ENCODE measurements around the gene MARS1. TPM values are rescaled to one million over a fixed set of nuclear protein-coding genes. Genes with fewer than 3 reads are reported as not detected.

MARS1 gene
- total RNA-seq = 38.9 and 58.2 TPM in 2 replicates

GRCh38 chr12:57487597-57488401 is at the start of gene MARS1:
Gene MARS1 (plus strand): TSS chr12:57488068. CDS start chr12:57488091, 23 bp downstream.

GRCh38 chr12:57454566-57455373 is 33.1 kb upstream of the MARS1 start, which contains the start of gene INHBE:
Gene INHBE (plus strand): TSS chr12:57455307. CDS start chr12:57455537, 230 bp downstream.

GRCh38 chr12:57459750-57460467 is 28.0 kb upstream of the MARS1 start, which contains the start of gene GLI1:
Gene GLI1 (plus strand): TSS chr12:57459785. CDS start chr12:57463692, 3,907 bp downstream.

GRCh38 chr12:57479376-57480115 is 8.3 kb upstream of the MARS1 start, which contains the start of gene ARHGAP9:
Gene ARHGAP9 (minus strand): TSS chr12:57479866. CDS start chr12:57479406, 460 bp downstream.

GRCh38 chr12:57520053-57520818 is 32.4 kb downstream of the MARS1 start, which contains the start of gene DDIT3:
Gene DDIT3 (minus strand): TSS chr12:57520514. CDS start chr12:57517406, 3,108 bp downstream.

GRCh38 chr12:57522011-57522886 is 34.4 kb downstream of the MARS1 start, which contains the start of gene MBD6:
Gene MBD6 (plus strand): TSS chr12:57522824. CDS start chr12:57524304, 1,480 bp downstream.

GRCh38 chr12:57546438-57547287 is 58.8 kb downstream of the MARS1 start, which contains the start of gene DCTN2:
Gene DCTN2 (minus strand): TSS chr12:57547192. CDS start chr12:57547063, 129 bp downstream.

GRCh38 chr12:57549909-57550640 is 62.2 kb downstream of the MARS1 start, which contains the start of gene KIF5A:
Gene KIF5A (plus strand): TSS chr12:57550044. CDS start chr12:57550272, 228 bp downstream.

Other genes with a start within 250 kb of the MARS1 start
- 0.20 and 3.1 TPM in 2 replicates for gene STAC3, start 236.9 kb upstream of the MARS1 start, total RNA-seq
- gene R3HDM2, start 57.0 kb upstream of the MARS1 start, total RNA-seq = 27.8 and 30.4 TPM in 2 replicates
- not detected in 2 replicates for gene INHBC, start 53.3 kb upstream of the MARS1 start, total RNA-seq
- gene INHBE, start 32.8 kb upstream of the MARS1 start, total RNA-seq = not detected in 2 replicates
- gene GLI1, start 28.3 kb upstream of the MARS1 start, total RNA-seq = 0.05 TPM in 1 of 2 replicates, not detected in the other
- not detected in 2 replicates for gene ARHGAP9, start 8.2 kb upstream of the MARS1 start, total RNA-seq
- gene DDIT3, start 32.4 kb downstream of the MARS1 start, total RNA-seq = 14.0 and 19.4 TPM in 2 replicates
- 9.9 and 10.6 TPM in 2 replicates for gene MBD6, start 34.8 kb downstream of the MARS1 start, total RNA-seq
- 155 and 187 TPM in 2 replicates for gene DCTN2, start 59.1 kb downstream of the MARS1 start, total RNA-seq
- not detected in 2 replicates for gene KIF5A, start 62.0 kb downstream of the MARS1 start, total RNA-seq
- gene PIP4K2C, start 103.1 kb downstream of the MARS1 start, total RNA-seq = 10.4 and 10.9 TPM in 2 replicates
- gene DTX3, start 116.8 kb downstream of the MARS1 start, total RNA-seq = 6.0 and 10.2 TPM in 2 replicates
- 4.8 and 9.6 TPM in 2 replicates for gene ARHGEF25, start 123.4 kb downstream of the MARS1 start, total RNA-seq
- 0.25 and 0.29 TPM in 2 replicates for gene B4GALNT1, start 145.1 kb downstream of the MARS1 start, total RNA-seq
- 248 and 369 TPM in 2 replicates for gene OS9, start 206.1 kb downstream of the MARS1 start, total RNA-seq